Keratinocyte (primary cell): Measurements from ENCODE around the gene CECR2.

Source experiments
- EZH2 ChIP-seq: IDR thresholded peaks from one replicate; pipeline ENCODE4 v1.6.1; 2012; ENCODE audit warnings: inconsistent platforms, mild to moderate bottlenecking, low read length, moderate library complexity
- TF ChIP-seq, protein P1 (sequence below), 3 experiments: IDR thresholded peaks in 1 of 3; conservative IDR thresholded peaks in 1 of 3; optimal IDR thresholded peaks in 1 of 3; 2 replicates in 2 of 3; 3 replicates in 1 of 3; pipeline versions ENCODE3 to v1.5.1; 2011; ENCODE audit warnings: low read length in 3 of 3, mild to moderate bottlenecking in 3 of 3, moderate library complexity in 2 of 3, control low read depth in 1 of 3, inconsistent platforms in 1 of 3; ENCODE audit not compliant: insufficient read depth in 2 of 3; ENCODE audit errors: extremely low read depth in 1 of 3

DNA sequence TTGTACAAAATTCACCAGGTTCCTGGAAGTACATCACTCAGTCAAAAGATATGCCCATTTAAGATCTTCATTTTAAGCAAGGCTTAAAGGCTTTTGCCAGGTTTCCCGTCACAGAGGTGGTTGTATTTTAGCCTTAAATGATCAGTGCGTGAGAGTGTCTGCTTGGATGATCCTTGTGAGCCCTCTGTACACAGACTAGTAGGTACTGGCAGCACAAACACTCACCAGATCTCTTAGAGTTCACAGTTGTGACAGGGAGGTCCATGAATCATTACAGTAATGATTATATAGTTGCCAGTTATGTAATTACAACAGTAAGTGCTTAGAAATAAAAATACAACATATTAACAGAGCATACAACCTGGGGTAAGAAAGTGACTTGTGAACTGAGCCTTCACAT, 109.9 kb downstream of the CECR2 start:
- TF ChIP-seq, protein P1, sequence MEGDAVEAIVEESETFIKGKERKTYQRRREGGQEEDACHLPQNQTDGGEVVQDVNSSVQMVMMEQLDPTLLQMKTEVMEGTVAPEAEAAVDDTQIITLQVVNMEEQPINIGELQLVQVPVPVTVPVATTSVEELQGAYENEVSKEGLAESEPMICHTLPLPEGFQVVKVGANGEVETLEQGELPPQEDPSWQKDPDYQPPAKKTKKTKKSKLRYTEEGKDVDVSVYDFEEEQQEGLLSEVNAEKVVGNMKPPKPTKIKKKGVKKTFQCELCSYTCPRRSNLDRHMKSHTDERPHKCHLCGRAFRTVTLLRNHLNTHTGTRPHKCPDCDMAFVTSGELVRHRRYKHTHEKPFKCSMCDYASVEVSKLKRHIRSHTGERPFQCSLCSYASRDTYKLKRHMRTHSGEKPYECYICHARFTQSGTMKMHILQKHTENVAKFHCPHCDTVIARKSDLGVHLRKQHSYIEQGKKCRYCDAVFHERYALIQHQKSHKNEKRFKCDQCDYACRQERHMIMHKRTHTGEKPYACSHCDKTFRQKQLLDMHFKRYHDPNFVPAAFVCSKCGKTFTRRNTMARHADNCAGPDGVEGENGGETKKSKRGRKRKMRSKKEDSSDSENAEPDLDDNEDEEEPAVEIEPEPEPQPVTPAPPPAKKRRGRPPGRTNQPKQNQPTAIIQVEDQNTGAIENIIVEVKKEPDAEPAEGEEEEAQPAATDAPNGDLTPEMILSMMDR (optimal IDR thresholded peaks at IDR 0.05 in 1 of 3, IDR thresholded peaks at IDR 0.05 in 1 of 3, conservative IDR thresholded peaks at IDR 0.05 in 1 of 3; ENCODE audit: extremely low read depth in 1 of 3, insufficient read depth in 2 of 3, low read length in 3 of 3), result no peak
- no peak for TF ChIP-seq EZH2
